T-helper 2 cell treated with Interferon-gamma antibody and Interleukin-4, amounts not matched to agents 5 μg/mL and 100 μg/mL, for 36 hours (primary cell): ENCODE results near the gene TRPM8.

Source experiments
- DNase-seq: peaks from one replicate; pipeline ENCODE4 v3.0.0; 2021; ENCODE audit warnings: low spot score
- H3K27ac Mint-ChIP-seq: one replicate; pipeline ENCODE4 v1.8.0; 2021; ENCODE audit warnings: mild to moderate bottlenecking, mixed read lengths
- H3K27me3 Mint-ChIP-seq: one replicate; pipeline ENCODE4 v1.8.0; 2021; ENCODE audit warnings: low read depth, mixed read lengths
- H3K36me3 Mint-ChIP-seq: one replicate; pipeline ENCODE4 v1.8.0; 2021; ENCODE audit warnings: low read depth, mixed read lengths
- H3K4me1 Mint-ChIP-seq: one replicate; pipeline ENCODE4 v1.8.0; 2021; ENCODE audit warnings: low read depth, mixed read lengths
- H3K4me3 Mint-ChIP-seq: one replicate; pipeline ENCODE4 v1.8.0; 2022; ENCODE audit warnings: mild to moderate bottlenecking, moderate library complexity, mixed read lengths
- H3K9me3 Mint-ChIP-seq: one replicate; pipeline ENCODE4 v1.8.0; 2021; ENCODE audit warnings: mixed read lengths

The TRPM8 gene

GRCh38 chr2:234038076-234038802, 121.1 kb downstream of the TRPM8 start:
- no peak for DNase-seq
- H3K27me3 Mint-ChIP-seq: peaks cover 49% of the 10 kb centered on the region
- peaks cover 3% of the 10 kb centered on the region for H3K36me3 Mint-ChIP-seq
- no peak overlapping the region for H3K4me3 Mint-ChIP-seq
- peaks cover 14% of the 10 kb centered on the region for H3K9me3 Mint-ChIP-seq
- peaks cover 1% of the 10 kb centered on the region for H3K4me1 Mint-ChIP-seq
- no peak overlapping the region for H3K27ac Mint-ChIP-seq

- Mint-ChIP-seq H3K9me3 (no peaks in the 10 kb centered on the region), H3K4me1 (no peaks in the 10 kb centered on the region), H3K36me3 (no peaks in the 10 kb centered on the region), H3K4me3 (no peak overlapping the region), H3K27me3 (peaks cover 65% of the 10 kb centered on the region), H3K27ac (no peak overlapping the region)
- DNase-seq: no peak
Observed at GRCh38 chr2:234044157-234044556, 127.0 kb downstream of the TRPM8 start.

GRCh38 chr2:234046521-234046920, 129.3 kb downstream of the TRPM8 start:
- peaks cover 59% of the 10 kb centered on the region for H3K27me3 Mint-ChIP-seq
- no peaks in the 10 kb centered on the region for H3K36me3 Mint-ChIP-seq
- no peak overlapping the region for H3K4me3 Mint-ChIP-seq
- DNase-seq: no peak
- no peaks in the 10 kb centered on the region for H3K9me3 Mint-ChIP-seq
- no peak overlapping the region for H3K27ac Mint-ChIP-seq
- no peaks in the 10 kb centered on the region for H3K4me1 Mint-ChIP-seq

- DNase-seq: no peak
- Mint-ChIP-seq H3K9me3 (no peaks in the 10 kb centered on the region), H3K27ac (no peak overlapping the region), H3K27me3 (peaks cover 58% of the 10 kb centered on the region), H3K4me1 (no peaks in the 10 kb centered on the region), H3K4me3 (no peak overlapping the region), H3K36me3 (no peaks in the 10 kb centered on the region)
Observed at GRCh38 chr2:234047361-234047760, 130.2 kb downstream of the TRPM8 start.

GRCh38 chr2:234048049-234048448, 130.9 kb downstream of the TRPM8 start:
- H3K27me3 Mint-ChIP-seq: peaks cover 59% of the 10 kb centered on the region
- no peaks in the 10 kb centered on the region for H3K4me1 Mint-ChIP-seq
- no peaks in the 10 kb centered on the region for H3K9me3 Mint-ChIP-seq
- no peaks in the 10 kb centered on the region for H3K36me3 Mint-ChIP-seq
- H3K27ac Mint-ChIP-seq: no peak overlapping the region
- H3K4me3 Mint-ChIP-seq: no peak overlapping the region
- no peak for DNase-seq

GRCh38 chr2:234050455-234051135, 133.4 kb downstream of the TRPM8 start, which contains the start of gene SPP2:
Gene SPP2 (plus strand): TSS chr2:234050702. CDS start chr2:234050787, 85 bp downstream.
- H3K36me3 Mint-ChIP-seq: no peaks in the 10 kb centered on the region
- no peaks in the 10 kb centered on the region for H3K9me3 Mint-ChIP-seq
- no peaks in the 10 kb centered on the region for H3K4me1 Mint-ChIP-seq
- peaks cover 48% of the 10 kb centered on the region for H3K27me3 Mint-ChIP-seq
- no peak within 1 kb of the TSS for H3K27ac Mint-ChIP-seq
- no peak within 1 kb of the TSS for H3K4me3 Mint-ChIP-seq
- DNase-seq: no peak

- H3K27ac Mint-ChIP-seq: no peak overlapping the region
- H3K4me1 Mint-ChIP-seq: no peaks in the 10 kb centered on the region
- H3K36me3 Mint-ChIP-seq: no peaks in the 10 kb centered on the region
- H3K4me3 Mint-ChIP-seq: no peak overlapping the region
- DNase-seq: no peak
- H3K9me3 Mint-ChIP-seq: no peaks in the 10 kb centered on the region
- peaks cover 49% of the 10 kb centered on the region for H3K27me3 Mint-ChIP-seq
Observed at GRCh38 chr2:234051374-234052070, 134.3 kb downstream of the TRPM8 start.

- H3K27me3 Mint-ChIP-seq: peaks cover 45% of the 10 kb centered on the region
- DNase-seq: no peak
- no peak overlapping the region for H3K27ac Mint-ChIP-seq
- H3K9me3 Mint-ChIP-seq: no peaks in the 10 kb centered on the region
- peaks cover 2% of the 10 kb centered on the region for H3K4me1 Mint-ChIP-seq
- H3K4me3 Mint-ChIP-seq: no peak overlapping the region
- no peaks in the 10 kb centered on the region for H3K36me3 Mint-ChIP-seq
Observed at GRCh38 chr2:234058881-234059280, 141.7 kb downstream of the TRPM8 start.

- DNase-seq: no peak
- no peak overlapping the region for H3K27ac Mint-ChIP-seq
- no peaks in the 10 kb centered on the region for H3K9me3 Mint-ChIP-seq
- H3K4me3 Mint-ChIP-seq: no peak overlapping the region
- H3K36me3 Mint-ChIP-seq: no peaks in the 10 kb centered on the region
- peaks cover 49% of the 10 kb centered on the region for H3K27me3 Mint-ChIP-seq
- H3K4me1 Mint-ChIP-seq: peaks cover 2% of the 10 kb centered on the region
Observed at GRCh38 chr2:234060236-234060635, 143.1 kb downstream of the TRPM8 start.

- H3K4me3 Mint-ChIP-seq: no peak overlapping the region
- H3K9me3 Mint-ChIP-seq: no peaks in the 10 kb centered on the region
- H3K27ac Mint-ChIP-seq: no peak overlapping the region
- no peak for DNase-seq
- no peaks in the 10 kb centered on the region for H3K36me3 Mint-ChIP-seq
- peaks cover 47% of the 10 kb centered on the region for H3K27me3 Mint-ChIP-seq
- peaks cover 2% of the 10 kb centered on the region for H3K4me1 Mint-ChIP-seq
Observed at GRCh38 chr2:234061624-234062257, 144.6 kb downstream of the TRPM8 start.

GRCh38 chr2:234066587-234066986, 149.4 kb downstream of the TRPM8 start:
- H3K4me1 Mint-ChIP-seq: peaks cover 2% of the 10 kb centered on the region
- DNase-seq: no peak
- H3K4me3 Mint-ChIP-seq: no peak overlapping the region
- peaks cover 4% of the 10 kb centered on the region for H3K9me3 Mint-ChIP-seq
- H3K27ac Mint-ChIP-seq: no peak overlapping the region
- H3K27me3 Mint-ChIP-seq: peaks cover 29% of the 10 kb centered on the region
- no peaks in the 10 kb centered on the region for H3K36me3 Mint-ChIP-seq
